Liver (tissue), 9 donors: Measurements from ENCODE around the gene YIPF3. TPM values are rescaled to one million over a fixed set of nuclear protein-coding genes. Genes with fewer than 3 reads are reported as not detected.
"Not testable (repeated sequence)": the region's sequence is repeated elsewhere in the genome, so short reads cannot be mapped to it uniquely, and the experiment has no call there.

Experiments
- DNase-seq: peaks from one replicate; pipeline ENCODE4 v3.0.0-alpha.2; 2017; ENCODE audit warnings: low spot score
- H3K27ac ChIP-seq, 2 donors: one replicate each; pipeline ENCODE4 v1.7.0; 2013; ENCODE audit warnings: inconsistent platforms in 2 of 2, low read length in 2 of 2, control low read depth in 1 of 2, low read depth in 1 of 2, mild to moderate bottlenecking in 1 of 2
- H3K27me3 ChIP-seq, 4 donors: one replicate each; pipeline versions ENCODE4 v1.6.1 to v1.7.0; 2013; ENCODE audit warnings: low read length in 3 of 4, inconsistent platforms in 1 of 4, mild to moderate bottlenecking in 1 of 4, moderate library complexity in 1 of 4; ENCODE audit not compliant: control insufficient read depth in 4 of 4, insufficient read depth in 4 of 4
- H3K36me3 ChIP-seq, 4 donors: one replicate each; pipeline versions ENCODE4 v1.6.1 to v1.7.0; 2013; ENCODE audit warnings: low read length in 3 of 4, mild to moderate bottlenecking in 3 of 4, low read depth in 1 of 4, moderate library complexity in 1 of 4; ENCODE audit not compliant: control insufficient read depth in 4 of 4, insufficient read depth in 3 of 4
- H3K4me1 ChIP-seq, 4 donors: one replicate each; pipeline versions ENCODE4 v1.6.1 to v1.7.0; 2013; ENCODE audit warnings: low read length in 3 of 4, mild to moderate bottlenecking in 3 of 4, moderate library complexity in 1 of 4; ENCODE audit not compliant: control insufficient read depth in 4 of 4, insufficient read depth in 4 of 4
- H3K4me3 ChIP-seq, 3 donors: one replicate each; pipeline versions ENCODE4 v1.6.1 to v1.7.0; 2013; ENCODE audit warnings: low read length in 3 of 3, control low read depth in 1 of 3, low read depth in 1 of 3, mild to moderate bottlenecking in 1 of 3
- H3K9ac ChIP-seq, 2 donors: one replicate each; pipeline ENCODE4 v1.7.0; 2013; ENCODE audit warnings: low read length in 2 of 2, mild to moderate bottlenecking in 2 of 2, moderate library complexity in 2 of 2, control low read depth in 1 of 2, low read depth in 1 of 2
- H3K9me3 ChIP-seq, 4 donors: one replicate each; pipeline versions ENCODE4 v1.6.1 to v1.7.0; 2013; ENCODE audit warnings: low read length in 3 of 4; ENCODE audit not compliant: control insufficient read depth in 4 of 4
- ATF3 ChIP-seq: IDR thresholded peaks from 2 replicates; pipeline ENCODE4 v1.6.1; 2016; ENCODE audit warnings: antibody characterized with exemption
- CTCF ChIP-seq: fragments of 150-350 bp; IDR thresholded peaks from 2 replicates; pipeline ENCODE4 v1.5.1; 2017; ENCODE audit warnings: improper control_type of control experiment, low read depth, low read length; ENCODE audit not compliant: missing input control
- EGR1 ChIP-seq, 2 donors: IDR thresholded peaks; 2 replicates each; pipeline ENCODE4 v1.6.1; 2016 to 2018; ENCODE audit warnings: antibody characterized with exemption in 2 of 2, low read depth in 2 of 2
- FOXA1 ChIP-seq: IDR thresholded peaks from 2 replicates; pipeline ENCODE4 v1.6.1; 2016; ENCODE audit warnings: antibody characterized with exemption
- FOXA2 ChIP-seq: IDR thresholded peaks from 2 replicates; pipeline ENCODE4 v1.6.1; 2016; ENCODE audit warnings: antibody characterized with exemption
- GABPA ChIP-seq, 2 donors: IDR thresholded peaks in 1 of 2; conservative IDR thresholded peaks in 1 of 2; 2 replicates each; pipeline ENCODE4 v1.6.1; 2016; ENCODE audit warnings: antibody characterized with exemption in 2 of 2, mild to moderate bottlenecking in 1 of 2, moderate library complexity in 1 of 2
- HNF4A ChIP-seq, 2 donors: conservative IDR thresholded peaks; 2 replicates each; pipeline ENCODE4 v1.6.1; 2016; ENCODE audit warnings: antibody characterized with exemption in 2 of 2, mild to moderate bottlenecking in 2 of 2
- HNF4G ChIP-seq: IDR thresholded peaks from 2 replicates; pipeline ENCODE4 v1.6.1; 2016; ENCODE audit warnings: antibody characterized with exemption
- JUND ChIP-seq, 2 donors: IDR thresholded peaks; 2 replicates each; pipeline ENCODE4 v1.6.1; 2016; ENCODE audit warnings: antibody characterized with exemption in 2 of 2
- MAX ChIP-seq: IDR thresholded peaks from 2 replicates; pipeline ENCODE4 v1.6.1; 2016; ENCODE audit warnings: antibody characterized with exemption
- NR2F2 ChIP-seq: IDR thresholded peaks from 2 replicates; pipeline ENCODE4 v1.6.1; 2016; ENCODE audit warnings: antibody characterized with exemption
- RAD21 ChIP-seq, 2 donors: IDR thresholded peaks; 2 replicates each; pipeline ENCODE4 v1.6.1; 2016; ENCODE audit warnings: antibody characterized with exemption in 2 of 2, mild to moderate bottlenecking in 2 of 2
- REST ChIP-seq: IDR thresholded peaks from 2 replicates; pipeline ENCODE4 v1.6.1; 2016; ENCODE audit warnings: antibody characterized with exemption, mild to moderate bottlenecking
- SP1 ChIP-seq: IDR thresholded peaks from 2 replicates; pipeline ENCODE4 v1.6.1; 2018; ENCODE audit warnings: antibody characterized with exemption, mild to moderate bottlenecking
- TAF1 ChIP-seq: conservative IDR thresholded peaks from 2 replicates; pipeline ENCODE4 v1.6.1; 2016; ENCODE audit warnings: antibody characterized with exemption, mild to moderate bottlenecking
- YY1 ChIP-seq: IDR thresholded peaks from 2 replicates; pipeline ENCODE4 v1.6.1; 2016; ENCODE audit warnings: antibody characterized with exemption, mild to moderate bottlenecking
- WGBS: extraction: QIAGEN DNeasy Blood & Tissue Kit; methylation state at CpG from one replicate; pipeline ENCODE4 v1.1.7; 2013; 5-methylcytosine and 5-hydroxymethylcytosine counted together
- polyA plus RNA-seq, 2 donors: library from polyadenylated mRNA; stranded (reverse) in 1 of 2; unstranded in 1 of 2; fragments of 200-250 nt in 1 of 2; fragments of >200 nt in 1 of 2; fragmentation: Nextera tagmentation in 1 of 2; extraction: Ambion mirVana in 1 of 2; gene quantifications; one replicate each; pipeline versions ENCODE4 v1.2.1 to v1.2.3, GENCODE V29; 2013 to 2015
- total RNA-seq, 2 donors: library from RNA; depleted of rRNA; stranded (reverse); fragments of >200 nt; gene quantifications; one replicate each; pipeline ENCODE4 v1.2.3, GENCODE V29; 2014
- donor health status: healthy.
- donor health status: healthy.
- donor health status: healthy.
- donor health status: healthy.
- donor health status: healthy.

YIPF3 gene
- total and polyA plus RNA-seq, 4 donors, result 43.8 to 91.9 (median 61.6) TPM

GRCh38 chr6:43467265-43467664 lies 49.5 kb downstream of the YIPF3 start:
- H3K4me1 ChIP-seq, H3K36me3 ChIP-seq, H3K4me3 ChIP-seq, H3K9me3 ChIP-seq, H3K9ac ChIP-seq, H3K27me3 ChIP-seq, H3K27ac ChIP-seq, DNase-seq: not testable (repeated sequence)
- WGBS, result 63% methylated on average over 5 of the region's 5 CpGs

GRCh38 chr6:43465948-43466347 lies 50.8 kb downstream of the YIPF3 start:
- Histone ChIP-seq H3K27me3 (no peaks in the 10 kb centered on the region), H3K4me3 (no peak overlapping the region)
- whole genome bisulfite sequencing, result 68% methylated on average over 2 of the region's 2 CpGs

GRCh38 chr6:43464337-43464736 lies 52.4 kb downstream of the YIPF3 start:
- DNase-seq, result no peak
- Histone ChIP-seq H3K4me3 (no peak overlapping the region), H3K27ac (no peak overlapping the region), H3K27me3 (no peaks in the 10 kb centered on the region), H3K9ac (no peak overlapping the region), H3K36me3 (no peaks in the 10 kb centered on the region), H3K4me1 (no peaks in the 10 kb centered on the region), H3K9me3 (no peaks in the 10 kb centered on the region)
- TF ChIP-seq TAF1, result no peak
- no peak for TF ChIP-seq YY1
- no peak for TF ChIP-seq FOXA2
- no peak for TF ChIP-seq ATF3
- TF ChIP-seq MAX, result no peak
- no peak for TF ChIP-seq HNF4A (conservative IDR thresholded peaks at IDR 0.05)
- no peak for TF ChIP-seq CTCF
- TF ChIP-seq RAD21 (IDR thresholded peaks at IDR 0.05), result no peak
- TF ChIP-seq HNF4G, result no peak
- 85% methylated on average over 8 of the region's 8 CpGs for WGBS

More at GRCh38 chr6:43465948-43466347, 50.8 kb downstream of the YIPF3 start:
- no peak for DNase-seq
- no peak for TF ChIP-seq YY1
- no peak for TF ChIP-seq REST
- no peak for TF ChIP-seq FOXA1
- TF ChIP-seq TAF1, result no peak
- TF ChIP-seq JUND (IDR thresholded peaks at IDR 0.05), result no peak
- TF ChIP-seq SP1, result no peak
- no peak for TF ChIP-seq NR2F2
- TF ChIP-seq HNF4A (conservative IDR thresholded peaks at IDR 0.05), result no peak
- TF ChIP-seq FOXA2, result no peak
- no peak for TF ChIP-seq GABPA (IDR thresholded peaks at IDR 0.05 in 1 of 2, conservative IDR thresholded peaks at IDR 0.05 in 1 of 2)
- TF ChIP-seq EGR1 (IDR thresholded peaks at IDR 0.05; ENCODE audit: low read depth in 2 of 2), result no peak
- no peak for TF ChIP-seq MAX
- no peak for TF ChIP-seq RAD21 (IDR thresholded peaks at IDR 0.05)
- no peak for TF ChIP-seq ATF3
- Histone ChIP-seq H3K9ac (no peak overlapping the region), H3K9me3 (no peaks in the 10 kb centered on the region), H3K36me3 (no peaks in the 10 kb centered on the region), H3K27ac (no peak overlapping the region), H3K4me1 (no peaks in the 10 kb centered on the region)
